SU-DHL-6 (cell line): ENCODE measurements around the gene AEBP1.

Source experiments
- H2AFZ ChIP-seq: fragments of 200-600 bp; sonication (generic); 2 replicates; pipeline ENCODE4 v1.6.1; 2014; ENCODE audit warnings: low read depth, mild to moderate bottlenecking, moderate library complexity, mixed read lengths, antibody characterized with exemption, low read length; ENCODE audit not compliant: severe bottlenecking
- H3F3A ChIP-seq: fragments of 200-600 bp; shearing (Covaris generic); 2 replicates; pipeline ENCODE4 v1.6.0; 2016; ENCODE audit warnings: antibody characterized with exemption, mild to moderate bottlenecking; ENCODE audit not compliant: insufficient read depth
- H3K27ac ChIP-seq: fragments of 200-600 bp; sonication (generic); 2 replicates; pipeline ENCODE4 v1.5.1; 2016; ENCODE audit warnings: low read depth, mild to moderate bottlenecking, low read length, moderate library complexity, mixed read lengths
- H3K27me3 ChIP-seq: fragments of 200-600 bp; sonication (generic), shearing (Covaris generic); 2 replicates; pipeline ENCODE4 v1.6.0; 2014; ENCODE audit warnings: mild to moderate bottlenecking, low read length
- H3K36me3 ChIP-seq: fragments of 200-600 bp; sonication (generic); 2 replicates; pipeline ENCODE4 v1.6.1; 2014; ENCODE audit warnings: mild to moderate bottlenecking, low read length, mixed read lengths
- H3K4me2 ChIP-seq: fragments of 300-600, 200-600 bp; shearing (Covaris generic), sonication (generic); 2 replicates; pipeline ENCODE4 v1.6.0; 2014; ENCODE audit warnings: low read length, low read depth, mild to moderate bottlenecking; ENCODE audit not compliant: poor library complexity, severe bottlenecking
- H3K4me3 ChIP-seq: fragments of 200-600 bp; sonication (generic); 2 replicates; pipeline ENCODE4 v1.5.1; 2014; ENCODE audit warnings: antibody characterized with exemption, low read length, mild to moderate bottlenecking, mixed read lengths; ENCODE audit not compliant: insufficient read depth, poor library complexity, severe bottlenecking
- H3K79me2 ChIP-seq: fragments of 200-600 bp; sonication (generic); 2 replicates; pipeline ENCODE4 v1.6.1; 2014; ENCODE audit warnings: mild to moderate bottlenecking, low read length, moderate library complexity; ENCODE audit not compliant: insufficient read depth
- H3K9ac ChIP-seq: fragments of 200-600 bp; sonication (generic); 2 replicates; pipeline ENCODE4 v1.7.0; 2014; ENCODE audit warnings: mild to moderate bottlenecking, low read length
- H3K9me2 ChIP-seq: fragments of 200-600 bp; sonication (generic); replicated peaks from 2 replicates; pipeline ENCODE4 v1.6.1; 2014; ENCODE audit warnings: low read length; ENCODE audit not compliant: insufficient read depth
- H3K9me3 ChIP-seq: fragments of 200-600 bp; sonication (generic); 2 replicates; pipeline ENCODE4 v1.6.1; 2014; ENCODE audit warnings: low read length, mixed read lengths; ENCODE audit not compliant: insufficient read depth
- H4K20me1 ChIP-seq: fragments of 200-600 bp; sonication (generic); 2 replicates; pipeline ENCODE4 v1.6.1; 2014; ENCODE audit warnings: low read depth, mild to moderate bottlenecking, antibody characterized with exemption, low read length, moderate library complexity, mixed read lengths
- EZH2phosphoT487 ChIP-seq: fragments of 200-600 bp; sonication (generic), shearing (Covaris generic); conservative IDR thresholded peaks from 2 replicates; pipeline ENCODE4 v1.6.1; 2018; ENCODE audit warnings: mild to moderate bottlenecking, antibody characterized with exemption, low read length, moderate library complexity, mixed read lengths
- TF ChIP-seq, protein P1 (sequence below): fragments of 200-600 bp; sonication (generic); IDR thresholded peaks from one replicate; pipeline ENCODE4 v1.5.1; 2017; ENCODE audit warnings: antibody characterized with exemption, mild to moderate bottlenecking, low read length, moderate library complexity; ENCODE audit not compliant: insufficient read depth, poor library complexity, severe bottlenecking

The AEBP1 gene

GRCh38 chr7:44073664-44074348 is 30.3 kb upstream of the AEBP1 start:
- Histone ChIP-seq H3K79me2 (no peaks in the 10 kb centered on the region), H3K27ac (no peak overlapping the region), H3K9me2 (no peaks in the 10 kb centered on the region), H3K36me3 (no peaks in the 10 kb centered on the region), H3F3A (peaks cover 7% of the 10 kb centered on the region; the same call in 1 of the 2 replicates), H3K4me2 (no peak overlapping the region), H3K9me3 (no peaks in the 10 kb centered on the region), H4K20me1 (peaks cover 4% of the 10 kb centered on the region; the same call in 1 of the 2 replicates), H2AFZ (no peak overlapping the region), H3K4me3 (no peak overlapping the region), H3K27me3 (no peaks in the 10 kb centered on the region), H3K9ac (no peak overlapping the region)
- no peak for TF ChIP-seq EZH2phosphoT487
- TF ChIP-seq, protein P1, sequence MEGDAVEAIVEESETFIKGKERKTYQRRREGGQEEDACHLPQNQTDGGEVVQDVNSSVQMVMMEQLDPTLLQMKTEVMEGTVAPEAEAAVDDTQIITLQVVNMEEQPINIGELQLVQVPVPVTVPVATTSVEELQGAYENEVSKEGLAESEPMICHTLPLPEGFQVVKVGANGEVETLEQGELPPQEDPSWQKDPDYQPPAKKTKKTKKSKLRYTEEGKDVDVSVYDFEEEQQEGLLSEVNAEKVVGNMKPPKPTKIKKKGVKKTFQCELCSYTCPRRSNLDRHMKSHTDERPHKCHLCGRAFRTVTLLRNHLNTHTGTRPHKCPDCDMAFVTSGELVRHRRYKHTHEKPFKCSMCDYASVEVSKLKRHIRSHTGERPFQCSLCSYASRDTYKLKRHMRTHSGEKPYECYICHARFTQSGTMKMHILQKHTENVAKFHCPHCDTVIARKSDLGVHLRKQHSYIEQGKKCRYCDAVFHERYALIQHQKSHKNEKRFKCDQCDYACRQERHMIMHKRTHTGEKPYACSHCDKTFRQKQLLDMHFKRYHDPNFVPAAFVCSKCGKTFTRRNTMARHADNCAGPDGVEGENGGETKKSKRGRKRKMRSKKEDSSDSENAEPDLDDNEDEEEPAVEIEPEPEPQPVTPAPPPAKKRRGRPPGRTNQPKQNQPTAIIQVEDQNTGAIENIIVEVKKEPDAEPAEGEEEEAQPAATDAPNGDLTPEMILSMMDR: no peak

GRCh38 chr7:44074349-44074695 is 29.8 kb upstream of the AEBP1 start:
- TF ChIP-seq EZH2phosphoT487: no peak
- TF ChIP-seq, protein P1: no peak
- Histone ChIP-seq H3K27me3 (no peaks in the 10 kb centered on the region), H3K27ac (no peak overlapping the region), H3F3A (0 out of 2 replicates have a peak, but pooled peaks cover 4% of the 10 kb centered on the region), H3K4me3 (no peak overlapping the region), H3K79me2 (no peaks in the 10 kb centered on the region), H3K9me3 (no peaks in the 10 kb centered on the region), H3K36me3 (no peaks in the 10 kb centered on the region), H3K9me2 (no peaks in the 10 kb centered on the region), H3K9ac (no peak overlapping the region), H2AFZ (no peak overlapping the region), H4K20me1 (peaks cover 4% of the 10 kb centered on the region; the same call in 1 of the 2 replicates), H3K4me2 (no peak overlapping the region)

- no peaks in the 10 kb centered on the region for H3K27me3 ChIP-seq
- no peaks in the 10 kb centered on the region for H3K79me2 ChIP-seq
- H3K9ac ChIP-seq: no peak overlapping the region
- TF ChIP-seq, protein P1: no peak
- no peak overlapping the region for H3K27ac ChIP-seq
- H3K9me3 ChIP-seq: no peaks in the 10 kb centered on the region
- H2AFZ ChIP-seq: no peak overlapping the region
- no peaks in the 10 kb centered on the region for H4K20me1 ChIP-seq
- H3K9me2 ChIP-seq: no peaks in the 10 kb centered on the region
- H3K4me2 ChIP-seq: no peak overlapping the region
- H3K36me3 ChIP-seq: no peaks in the 10 kb centered on the region
- no peak overlapping the region for H3K4me3 ChIP-seq
- H3F3A ChIP-seq: no peaks in the 10 kb centered on the region
These were observed 28.7 kb upstream of the AEBP1 start for GRCh38 chr7:44075296-44076075.
